Cardiac muscle cell (in vitro differentiated cells and primary cell): ENCODE measurements around the gene UGT1A10. TPM values are rescaled to one million over a fixed set of nuclear protein-coding genes. Genes with fewer than 3 reads are reported as not detected.
"Not testable (repeated sequence)": the region's sequence is repeated elsewhere in the genome, so short reads cannot be mapped to it uniquely, and the experiment has no call there.

Source experiments
- DNase-seq, 2 donors: peaks; one replicate each; pipeline versions ENCODE4 v3.0.0 to v3.0.0-alpha.2; 2010 to 2017; ENCODE audit warnings: low read depth in 1 of 2, low spot score in 1 of 2
- H3K27ac ChIP-seq: fragments of 200-600 bp; sonication (generic); 2 replicates; pipeline ENCODE4 v1.5.1; 2016
- H3K27me3 ChIP-seq: fragments of 200-600 bp; sonication (generic); 2 replicates; pipeline ENCODE4 v1.6.0; 2016; ENCODE audit warnings: control low read depth
- H3K36me3 ChIP-seq: fragments of 200-600 bp; sonication (generic); 2 replicates; pipeline ENCODE4 v1.5.1; 2016; ENCODE audit warnings: control low read depth
- H3K4me1 ChIP-seq: fragments of 200-600 bp; sonication (generic); 2 replicates; pipeline ENCODE4 v1.8.1; 2017; ENCODE audit warnings: low read depth, mild to moderate bottlenecking, mixed run types
- H3K4me3 ChIP-seq: fragments of 200-600 bp; sonication (generic); 2 replicates; pipeline ENCODE4 v1.5.1; 2016; ENCODE audit warnings: mild to moderate bottlenecking
- H3K9me3 ChIP-seq: fragments of 200-600 bp; sonication (generic); 2 replicates; pipeline ENCODE4 v1.5.1; 2017; ENCODE audit warnings: low read depth, mild to moderate bottlenecking, control low read depth
- polyA plus RNA-seq: library from polyadenylated mRNA; unstranded; fragments of >200 nt; fragmentation: Nextera tagmentation; extraction: Ambion mirVana; gene quantifications from 2 replicates; pipeline ENCODE4 v1.2.1, GENCODE V29; 2016
- total RNA-seq: library from RNA; depleted of rRNA; stranded (reverse); fragments of >200 nt; gene quantifications from 2 replicates; pipeline ENCODE4 v1.2.3, GENCODE V29; 2016
- TF ChIP-seq, protein P1 (sequence below): IDR thresholded peaks from 2 replicates; pipeline ENCODE4 v1.5.1; 2012; ENCODE audit warnings: low read depth, mild to moderate bottlenecking, low read length

Gene UGT1A10
- total and polyA plus RNA-seq, 2 experiments from 2014 or later, result not detected

DNA sequence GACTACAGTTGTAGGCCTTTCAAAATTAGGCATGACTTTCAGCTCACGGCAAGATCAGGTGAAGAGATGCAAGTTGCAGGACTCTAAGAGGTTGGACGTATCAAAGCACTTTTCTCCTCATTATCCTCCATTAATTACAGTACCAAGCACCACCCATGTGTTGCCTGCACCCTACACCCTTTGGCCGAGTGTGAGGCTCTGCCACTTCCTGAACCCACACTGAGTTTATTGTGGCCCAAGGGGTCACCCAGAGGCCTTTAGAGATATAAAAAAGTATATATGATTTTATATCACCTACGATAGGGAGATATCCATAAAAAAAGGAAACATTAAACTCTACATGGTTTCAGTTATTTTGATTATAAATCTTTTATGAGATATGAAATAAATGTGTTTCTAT is 16.0 kb upstream of the UGT1A10 start:
- H3K4me3 ChIP-seq, result no peak overlapping the region
- H3K4me1 ChIP-seq, result no peaks in the 10 kb centered on the region
- DNase-seq, result no peak
- no peaks in the 10 kb centered on the region for H3K9me3 ChIP-seq
- H3K27me3 ChIP-seq, result no peaks in the 10 kb centered on the region
- no peak overlapping the region for H3K27ac ChIP-seq
- TF ChIP-seq, protein P1, sequence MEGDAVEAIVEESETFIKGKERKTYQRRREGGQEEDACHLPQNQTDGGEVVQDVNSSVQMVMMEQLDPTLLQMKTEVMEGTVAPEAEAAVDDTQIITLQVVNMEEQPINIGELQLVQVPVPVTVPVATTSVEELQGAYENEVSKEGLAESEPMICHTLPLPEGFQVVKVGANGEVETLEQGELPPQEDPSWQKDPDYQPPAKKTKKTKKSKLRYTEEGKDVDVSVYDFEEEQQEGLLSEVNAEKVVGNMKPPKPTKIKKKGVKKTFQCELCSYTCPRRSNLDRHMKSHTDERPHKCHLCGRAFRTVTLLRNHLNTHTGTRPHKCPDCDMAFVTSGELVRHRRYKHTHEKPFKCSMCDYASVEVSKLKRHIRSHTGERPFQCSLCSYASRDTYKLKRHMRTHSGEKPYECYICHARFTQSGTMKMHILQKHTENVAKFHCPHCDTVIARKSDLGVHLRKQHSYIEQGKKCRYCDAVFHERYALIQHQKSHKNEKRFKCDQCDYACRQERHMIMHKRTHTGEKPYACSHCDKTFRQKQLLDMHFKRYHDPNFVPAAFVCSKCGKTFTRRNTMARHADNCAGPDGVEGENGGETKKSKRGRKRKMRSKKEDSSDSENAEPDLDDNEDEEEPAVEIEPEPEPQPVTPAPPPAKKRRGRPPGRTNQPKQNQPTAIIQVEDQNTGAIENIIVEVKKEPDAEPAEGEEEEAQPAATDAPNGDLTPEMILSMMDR, result no peak
- no peaks in the 10 kb centered on the region for H3K36me3 ChIP-seq

DNA sequence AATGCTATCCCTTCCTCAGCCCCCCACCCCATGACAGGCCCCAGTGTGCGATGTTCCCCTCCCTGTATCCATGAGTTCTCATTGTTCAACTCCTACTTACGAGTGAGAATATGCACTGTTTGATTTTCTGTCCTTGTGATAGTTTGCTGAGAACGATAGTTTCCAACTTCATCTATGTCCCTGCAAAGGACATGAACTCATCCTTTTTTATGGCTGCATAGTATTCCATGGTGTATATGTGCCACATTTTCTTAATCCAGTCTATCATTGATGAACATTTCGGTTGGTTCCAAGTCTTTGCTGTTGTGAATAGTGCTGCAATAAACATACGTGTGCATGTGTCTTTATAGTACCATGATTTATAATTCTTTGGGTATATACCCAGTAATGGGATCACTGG is 14.4 kb upstream of the UGT1A10 start:
- not testable (repeated sequence) for DNase-seq, H3K9me3 ChIP-seq, H3K27me3 ChIP-seq, H3K4me1 ChIP-seq, H3K27ac ChIP-seq, H3K4me3 ChIP-seq, H3K36me3 ChIP-seq

DNA sequence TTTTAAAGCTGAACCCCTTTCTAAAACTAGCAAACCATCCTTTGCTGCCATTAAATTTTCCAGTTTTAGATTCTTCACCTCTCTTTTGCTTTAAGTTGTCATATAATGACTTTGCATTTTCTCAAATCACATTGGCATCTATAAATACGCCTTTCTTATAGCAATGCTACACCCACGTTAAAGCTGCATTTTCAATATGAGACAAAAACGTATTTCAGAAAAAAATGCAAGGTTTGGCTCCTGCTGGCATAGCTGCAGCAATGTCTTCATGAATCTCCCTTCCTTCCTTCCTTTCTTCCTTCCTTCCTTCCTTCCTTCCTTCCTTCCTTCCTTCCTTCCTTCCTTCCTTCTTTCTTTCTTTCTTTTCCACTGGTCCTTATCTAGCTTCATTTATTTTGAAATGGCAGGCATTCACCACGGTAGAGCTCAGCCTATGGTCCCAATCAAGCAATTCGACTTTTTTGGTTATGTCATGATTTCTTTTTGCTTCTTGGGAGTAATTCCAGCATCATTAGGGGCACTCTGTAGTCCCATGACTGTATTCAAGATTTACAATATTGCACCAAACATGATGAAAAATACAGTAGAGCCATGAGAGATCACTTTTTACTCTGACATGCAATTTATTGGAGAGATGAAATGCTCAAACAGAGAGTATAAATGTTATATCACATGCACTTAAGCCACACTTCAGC is 8.8 kb upstream of the UGT1A10 start:
- no peak for DNase-seq

DNA sequence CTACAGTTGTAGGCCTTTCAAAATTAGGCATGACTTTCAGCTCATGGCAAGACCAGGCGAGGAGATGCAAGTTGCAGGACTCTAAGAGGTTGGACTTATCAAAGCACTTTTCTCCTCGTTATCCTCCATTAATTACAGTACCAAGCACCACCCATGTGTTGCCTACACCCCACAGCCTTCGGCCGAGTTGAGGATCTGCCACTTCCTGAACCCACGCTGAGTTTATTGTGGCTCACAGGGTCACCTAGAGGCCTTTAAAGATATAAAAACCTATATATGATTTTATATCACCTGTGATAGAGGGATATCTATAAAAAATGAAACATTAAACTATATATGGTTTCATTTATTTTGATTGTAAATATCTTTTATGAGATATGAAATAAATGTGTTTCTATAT is 2.6 kb downstream of the UGT1A10 start:
- DNase-seq, result no peak
- Histone ChIP-seq H3K9me3 (no peaks in the 10 kb centered on the region), H3K27me3 (no peaks in the 10 kb centered on the region), H3K36me3 (no peaks in the 10 kb centered on the region), H3K4me1 (no peaks in the 10 kb centered on the region), H3K4me3 (no peak overlapping the region), H3K27ac (no peak overlapping the region)
- TF ChIP-seq, protein P1, result no peak

More for the DNA sequence above, 8.8 kb upstream of the UGT1A10 start:
- Histone ChIP-seq H3K9me3 (no peaks in the 10 kb centered on the region), H3K4me1 (no peaks in the 10 kb centered on the region), H3K27me3 (no peaks in the 10 kb centered on the region), H3K36me3 (no peaks in the 10 kb centered on the region), H3K4me3 (no peak overlapping the region), H3K27ac (no peak overlapping the region)
- TF ChIP-seq, protein P1, result no peak

DNA sequence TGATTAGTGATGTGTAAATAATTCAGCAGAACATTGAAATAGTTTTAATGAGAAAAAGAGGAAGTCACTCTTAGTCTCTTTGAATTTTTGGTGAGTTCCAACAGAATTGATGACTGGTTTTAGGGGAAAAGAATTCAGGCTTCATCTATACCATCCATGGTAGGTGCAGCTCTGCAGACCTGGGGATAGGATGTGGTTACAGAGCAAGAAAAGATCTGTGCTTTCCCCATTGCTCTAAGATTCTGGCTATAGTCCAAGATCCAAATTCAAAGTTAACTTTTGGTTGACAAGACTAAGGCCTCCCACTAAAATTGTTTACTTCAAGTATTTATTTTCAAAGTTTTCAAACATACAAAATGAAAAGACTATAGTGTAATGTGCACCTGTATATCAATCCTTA is 3.6 kb downstream of the UGT1A10 start:
- H3K36me3 ChIP-seq, result no peaks in the 10 kb centered on the region
- DNase-seq, result no peak
- H3K4me1 ChIP-seq, result no peaks in the 10 kb centered on the region
- no peak overlapping the region for H3K27ac ChIP-seq
- no peak overlapping the region for H3K4me3 ChIP-seq
- H3K27me3 ChIP-seq, result no peaks in the 10 kb centered on the region
- no peaks in the 10 kb centered on the region for H3K9me3 ChIP-seq
- TF ChIP-seq, protein P1, result no peak

DNA sequence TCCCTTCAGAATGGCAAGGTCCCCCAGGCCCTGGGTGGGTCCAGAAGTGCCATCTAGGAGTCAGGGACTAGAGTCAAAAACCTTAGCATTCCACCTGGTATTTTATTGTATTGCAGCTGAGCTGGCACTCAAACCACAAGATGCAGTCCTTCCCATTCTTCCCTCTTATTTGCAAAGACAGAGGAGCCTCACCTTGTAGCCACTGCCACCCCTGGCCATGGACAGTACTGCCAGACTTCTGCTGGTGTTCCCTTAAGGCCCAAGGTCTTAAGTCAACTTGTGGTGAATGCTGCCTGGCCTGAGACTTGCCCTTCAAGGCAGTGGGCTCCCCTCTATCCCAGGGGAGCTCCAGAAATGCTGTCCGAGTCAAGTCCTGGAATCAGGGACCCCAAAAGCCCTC is 6.9 kb downstream of the UGT1A10 start:
- no peak overlapping the region for H3K27ac ChIP-seq
- no peak overlapping the region for H3K4me3 ChIP-seq
- H3K4me1 ChIP-seq, result no peaks in the 10 kb centered on the region
- H3K9me3 ChIP-seq, result no peaks in the 10 kb centered on the region
- peak in 1 of 2 donors; percentile 16 for DNase-seq
- no peaks in the 10 kb centered on the region for H3K27me3 ChIP-seq
- TF ChIP-seq, protein P1, result peak; percentile 17
- no peaks in the 10 kb centered on the region for H3K36me3 ChIP-seq

DNA sequence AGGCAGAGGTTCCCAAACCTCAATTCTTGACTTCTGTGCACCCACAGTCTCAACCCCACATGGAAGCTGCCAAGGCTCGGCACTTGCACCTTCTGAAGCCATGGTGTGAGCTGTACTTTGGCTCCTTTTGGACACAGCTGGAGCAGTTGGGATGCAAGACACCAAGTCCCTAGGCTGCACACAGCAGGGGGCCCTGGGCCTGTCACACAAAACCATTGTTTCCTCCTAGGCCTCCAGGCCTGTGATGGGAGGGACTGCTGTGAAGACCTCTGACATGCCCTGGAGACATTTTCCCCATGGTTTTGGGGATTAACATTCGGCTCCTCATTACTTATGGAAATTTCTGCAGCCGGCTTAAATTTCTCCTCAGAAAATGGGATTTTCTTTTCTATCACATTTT is 9.8 kb downstream of the UGT1A10 start:
- H3K36me3 ChIP-seq, H3K27ac ChIP-seq, H3K4me1 ChIP-seq, H3K4me3 ChIP-seq, H3K27me3 ChIP-seq, H3K9me3 ChIP-seq, DNase-seq: not testable (repeated sequence)
